Stomach (tissue), 4 donors: ENCODE results near the gene SPTSSB.

Experiments
- POLR2A ChIP-seq, 4 donors: fragments of 450-650 bp; IDR thresholded peaks; one replicate each; pipeline ENCODE4 v1.6.1; 2016; ENCODE audit warnings: antibody characterized with exemption in 4 of 4, control low read depth in 2 of 4, mild to moderate bottlenecking in 1 of 4, moderate library complexity in 1 of 4
- POLR2AphosphoS5 ChIP-seq, 3 donors: sonication (generic); formaldehyde crosslinking; IDR thresholded peaks; one replicate each; pipeline ENCODE4 v1.6.1; 2016; ENCODE audit warnings: antibody characterized with exemption in 3 of 3
- TF ChIP-seq, protein P1 (sequence below), 7 experiments: fragments of 450-650 bp in 4 of 7; fragments of 200-600 bp in 3 of 7; sonication (generic) in 3 of 7; IDR thresholded peaks; one replicate each; pipeline ENCODE4 v1.5.1; 2016 to 2019; ENCODE audit warnings: antibody characterized with exemption in 7 of 7, control low read depth in 2 of 7, mild to moderate bottlenecking in 1 of 7

- TF ChIP-seq POLR2A (IDR thresholded peaks at IDR 0.05) (no peak), POLR2AphosphoS5 (IDR thresholded peaks at IDR 0.05) (no peak)
- TF ChIP-seq, protein P1, sequence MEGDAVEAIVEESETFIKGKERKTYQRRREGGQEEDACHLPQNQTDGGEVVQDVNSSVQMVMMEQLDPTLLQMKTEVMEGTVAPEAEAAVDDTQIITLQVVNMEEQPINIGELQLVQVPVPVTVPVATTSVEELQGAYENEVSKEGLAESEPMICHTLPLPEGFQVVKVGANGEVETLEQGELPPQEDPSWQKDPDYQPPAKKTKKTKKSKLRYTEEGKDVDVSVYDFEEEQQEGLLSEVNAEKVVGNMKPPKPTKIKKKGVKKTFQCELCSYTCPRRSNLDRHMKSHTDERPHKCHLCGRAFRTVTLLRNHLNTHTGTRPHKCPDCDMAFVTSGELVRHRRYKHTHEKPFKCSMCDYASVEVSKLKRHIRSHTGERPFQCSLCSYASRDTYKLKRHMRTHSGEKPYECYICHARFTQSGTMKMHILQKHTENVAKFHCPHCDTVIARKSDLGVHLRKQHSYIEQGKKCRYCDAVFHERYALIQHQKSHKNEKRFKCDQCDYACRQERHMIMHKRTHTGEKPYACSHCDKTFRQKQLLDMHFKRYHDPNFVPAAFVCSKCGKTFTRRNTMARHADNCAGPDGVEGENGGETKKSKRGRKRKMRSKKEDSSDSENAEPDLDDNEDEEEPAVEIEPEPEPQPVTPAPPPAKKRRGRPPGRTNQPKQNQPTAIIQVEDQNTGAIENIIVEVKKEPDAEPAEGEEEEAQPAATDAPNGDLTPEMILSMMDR (IDR thresholded peaks at IDR 0.05) = no peak
Observed at GRCh38 chr3:161347726-161348125, 23.6 kb downstream of the SPTSSB start.
